ENCODE data around the gene MAGI3. TPM values are rescaled to one million over a fixed set of nuclear protein-coding genes. Genes with fewer than 3 reads are reported as not detected.

Gene MAGI3
- polyA plus RNA-seq, 1 donor from 2014 or later = 10.8 TPM

DNA sequence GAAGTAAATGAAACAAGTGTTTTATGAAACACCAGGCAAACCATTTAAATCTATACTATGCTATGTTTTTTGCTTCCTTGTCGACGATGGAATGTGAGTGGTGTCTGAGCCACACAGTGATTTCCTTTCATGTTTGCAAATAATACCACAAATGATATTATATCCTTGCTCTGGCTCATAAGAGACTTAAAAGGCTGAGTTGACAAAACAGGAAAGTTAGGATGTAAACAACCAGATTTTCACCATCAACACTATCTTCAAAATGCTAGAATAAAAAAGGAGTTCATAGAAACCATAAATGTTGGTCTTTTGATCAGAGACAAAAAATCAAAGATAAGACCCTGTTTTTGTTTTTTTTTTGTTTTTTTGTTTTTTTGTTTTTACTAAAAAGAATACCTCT lies 17.8 kb upstream of the MAGI3 start:
- no peaks in the 10 kb centered on the region for H3K9me3 ChIP-seq (ENCODE audit: low read length)
- no peak overlapping the region for H3K4me3 ChIP-seq (ENCODE audit: low read length)
- no peaks in the 10 kb centered on the region for H3K79me2 ChIP-seq (replicated peaks; ENCODE audit: insufficient read depth, low read length)
- no peaks in the 10 kb centered on the region for H3K36me3 ChIP-seq (ENCODE audit: insufficient read depth, low read length)
- H2AFZ ChIP-seq (ENCODE audit: low read depth, low read length) = no peak overlapping the region
- no peaks in the 10 kb centered on the region for H3F3A ChIP-seq (ENCODE audit: insufficient read depth, low read length, poor library complexity, severe bottlenecking)
- no peaks in the 10 kb centered on the region for H3K9me2 ChIP-seq (ENCODE audit: insufficient read depth, low read length)
- TF ChIP-seq, protein P1, sequence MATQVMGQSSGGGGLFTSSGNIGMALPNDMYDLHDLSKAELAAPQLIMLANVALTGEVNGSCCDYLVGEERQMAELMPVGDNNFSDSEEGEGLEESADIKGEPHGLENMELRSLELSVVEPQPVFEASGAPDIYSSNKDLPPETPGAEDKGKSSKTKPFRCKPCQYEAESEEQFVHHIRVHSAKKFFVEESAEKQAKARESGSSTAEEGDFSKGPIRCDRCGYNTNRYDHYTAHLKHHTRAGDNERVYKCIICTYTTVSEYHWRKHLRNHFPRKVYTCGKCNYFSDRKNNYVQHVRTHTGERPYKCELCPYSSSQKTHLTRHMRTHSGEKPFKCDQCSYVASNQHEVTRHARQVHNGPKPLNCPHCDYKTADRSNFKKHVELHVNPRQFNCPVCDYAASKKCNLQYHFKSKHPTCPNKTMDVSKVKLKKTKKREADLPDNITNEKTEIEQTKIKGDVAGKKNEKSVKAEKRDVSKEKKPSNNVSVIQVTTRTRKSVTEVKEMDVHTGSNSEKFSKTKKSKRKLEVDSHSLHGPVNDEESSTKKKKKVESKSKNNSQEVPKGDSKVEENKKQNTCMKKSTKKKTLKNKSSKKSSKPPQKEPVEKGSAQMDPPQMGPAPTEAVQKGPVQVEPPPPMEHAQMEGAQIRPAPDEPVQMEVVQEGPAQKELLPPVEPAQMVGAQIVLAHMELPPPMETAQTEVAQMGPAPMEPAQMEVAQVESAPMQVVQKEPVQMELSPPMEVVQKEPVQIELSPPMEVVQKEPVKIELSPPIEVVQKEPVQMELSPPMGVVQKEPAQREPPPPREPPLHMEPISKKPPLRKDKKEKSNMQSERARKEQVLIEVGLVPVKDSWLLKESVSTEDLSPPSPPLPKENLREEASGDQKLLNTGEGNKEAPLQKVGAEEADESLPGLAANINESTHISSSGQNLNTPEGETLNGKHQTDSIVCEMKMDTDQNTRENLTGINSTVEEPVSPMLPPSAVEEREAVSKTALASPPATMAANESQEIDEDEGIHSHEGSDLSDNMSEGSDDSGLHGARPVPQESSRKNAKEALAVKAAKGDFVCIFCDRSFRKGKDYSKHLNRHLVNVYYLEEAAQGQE (IDR thresholded peaks at IDR 0.05; ENCODE audit: borderline replicate concordance) = no peak
- no peak for TF ChIP-seq MXI1 (conservative IDR thresholded peaks at IDR 0.05; ENCODE audit: poor library complexity, severe bottlenecking)
- TF ChIP-seq EP300 (conservative IDR thresholded peaks at IDR 0.05; ENCODE audit: poor library complexity, severe bottlenecking) = no peak
- no peak for TF ChIP-seq SMC3 (conservative IDR thresholded peaks at IDR 0.05; ENCODE audit: poor library complexity)
- no peak for TF ChIP-seq EZH2 (IDR thresholded peaks at IDR 0.05; ENCODE audit: borderline replicate concordance, insufficient read depth, low read length, poor library complexity, severe bottlenecking)
- no peak for TF ChIP-seq TAF1 (IDR thresholded peaks at IDR 0.05; ENCODE audit: low read depth)
- TF ChIP-seq, protein P2, sequence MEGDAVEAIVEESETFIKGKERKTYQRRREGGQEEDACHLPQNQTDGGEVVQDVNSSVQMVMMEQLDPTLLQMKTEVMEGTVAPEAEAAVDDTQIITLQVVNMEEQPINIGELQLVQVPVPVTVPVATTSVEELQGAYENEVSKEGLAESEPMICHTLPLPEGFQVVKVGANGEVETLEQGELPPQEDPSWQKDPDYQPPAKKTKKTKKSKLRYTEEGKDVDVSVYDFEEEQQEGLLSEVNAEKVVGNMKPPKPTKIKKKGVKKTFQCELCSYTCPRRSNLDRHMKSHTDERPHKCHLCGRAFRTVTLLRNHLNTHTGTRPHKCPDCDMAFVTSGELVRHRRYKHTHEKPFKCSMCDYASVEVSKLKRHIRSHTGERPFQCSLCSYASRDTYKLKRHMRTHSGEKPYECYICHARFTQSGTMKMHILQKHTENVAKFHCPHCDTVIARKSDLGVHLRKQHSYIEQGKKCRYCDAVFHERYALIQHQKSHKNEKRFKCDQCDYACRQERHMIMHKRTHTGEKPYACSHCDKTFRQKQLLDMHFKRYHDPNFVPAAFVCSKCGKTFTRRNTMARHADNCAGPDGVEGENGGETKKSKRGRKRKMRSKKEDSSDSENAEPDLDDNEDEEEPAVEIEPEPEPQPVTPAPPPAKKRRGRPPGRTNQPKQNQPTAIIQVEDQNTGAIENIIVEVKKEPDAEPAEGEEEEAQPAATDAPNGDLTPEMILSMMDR (IDR thresholded peaks at IDR 0.05; ENCODE audit: poor library complexity, severe bottlenecking) = no peak
- no peak for TF ChIP-seq RAD21 (conservative IDR thresholded peaks at IDR 0.05)
- TF ChIP-seq POLR2AphosphoS5 (IDR thresholded peaks at IDR 0.05) = no peak
- no peak overlapping the region for H3K27ac ChIP-seq (ENCODE audit: low read length)
- H3K4me2 ChIP-seq (ENCODE audit: low read length) = no peak overlapping the region
- no peaks in the 10 kb centered on the region for H4K20me1 ChIP-seq (ENCODE audit: insufficient read depth)
- H3K27me3 ChIP-seq (ENCODE audit: insufficient read depth, low read depth, low read length) = no peaks in the 10 kb centered on the region
- H3K9ac ChIP-seq (ENCODE audit: low read length) = no peak overlapping the region

DNA sequence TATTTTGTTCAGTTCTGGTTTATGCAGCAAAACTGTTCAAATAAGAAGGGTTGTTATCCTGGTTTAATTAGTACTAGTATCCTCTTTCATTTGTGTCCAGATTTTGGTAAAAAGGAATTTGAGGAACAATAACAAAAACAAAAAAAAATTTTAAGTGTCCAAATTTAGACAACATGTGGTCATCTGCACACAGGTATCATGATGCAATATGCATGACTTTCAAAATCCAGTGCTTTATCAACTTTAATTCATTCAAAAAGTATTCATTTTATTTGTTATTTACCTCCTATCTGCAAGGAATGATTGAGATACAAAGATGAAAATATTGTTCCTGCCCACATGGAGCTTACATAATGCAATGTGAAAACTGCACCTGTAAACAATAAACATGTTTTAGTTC lies 16.7 kb upstream of the MAGI3 start:
- H3F3A ChIP-seq (ENCODE audit: insufficient read depth, low read length, poor library complexity, severe bottlenecking) = no peaks in the 10 kb centered on the region
- H3K27ac ChIP-seq (ENCODE audit: low read length) = no peak overlapping the region
- TF ChIP-seq POLR2AphosphoS5 (IDR thresholded peaks at IDR 0.05) = no peak
- TF ChIP-seq SMC3 (conservative IDR thresholded peaks at IDR 0.05; ENCODE audit: poor library complexity) = no peak
- no peak for TF ChIP-seq EP300 (conservative IDR thresholded peaks at IDR 0.05; ENCODE audit: poor library complexity, severe bottlenecking)
- TF ChIP-seq RAD21 (conservative IDR thresholded peaks at IDR 0.05) = no peak
- no peak for TF ChIP-seq EZH2 (IDR thresholded peaks at IDR 0.05; ENCODE audit: borderline replicate concordance, insufficient read depth, low read length, poor library complexity, severe bottlenecking)
- TF ChIP-seq, protein P2 (IDR thresholded peaks at IDR 0.05; ENCODE audit: poor library complexity, severe bottlenecking) = no peak
- TF ChIP-seq, protein P1 (IDR thresholded peaks at IDR 0.05; ENCODE audit: borderline replicate concordance) = no peak
- no peak for TF ChIP-seq MXI1 (conservative IDR thresholded peaks at IDR 0.05; ENCODE audit: poor library complexity, severe bottlenecking)
- no peak for TF ChIP-seq TAF1 (IDR thresholded peaks at IDR 0.05; ENCODE audit: low read depth)
- no peak overlapping the region for H2AFZ ChIP-seq (ENCODE audit: low read depth, low read length)
- no peak overlapping the region for H3K9ac ChIP-seq (ENCODE audit: low read length)
- no peaks in the 10 kb centered on the region for H3K36me3 ChIP-seq (ENCODE audit: insufficient read depth, low read length)
- no peaks in the 10 kb centered on the region for H3K9me3 ChIP-seq (ENCODE audit: low read length)
- H3K4me2 ChIP-seq (ENCODE audit: low read length) = no peak overlapping the region
- no peaks in the 10 kb centered on the region for H3K27me3 ChIP-seq (ENCODE audit: insufficient read depth, low read depth, low read length)
- H3K4me3 ChIP-seq (ENCODE audit: low read length) = no peak overlapping the region
- no peaks in the 10 kb centered on the region for H3K79me2 ChIP-seq (replicated peaks; ENCODE audit: insufficient read depth, low read length)
- H4K20me1 ChIP-seq (ENCODE audit: insufficient read depth) = no peaks in the 10 kb centered on the region
- no peaks in the 10 kb centered on the region for H3K9me2 ChIP-seq (ENCODE audit: insufficient read depth, low read length)

Data from neural cell (in vitro differentiated cells).